Type B pancreatic cell (in vitro differentiated cells): ENCODE measurements around the gene ARHGAP6. TPM values are rescaled to one million over a fixed set of nuclear protein-coding genes. Genes with fewer than 3 reads are reported as not detected.

Experiments
- DNase-seq: peaks from one replicate; pipeline ENCODE4 v3.0.0; 2021; ENCODE audit warnings: mixed read lengths; ENCODE audit not compliant: unreplicated experiment; ENCODE audit errors: extremely low spot score
- H3K27ac Mint-ChIP-seq: 2 replicates; pipeline ENCODE4 v1.8.0; 2021; ENCODE audit warnings: mild to moderate bottlenecking, mixed read lengths
- H3K27me3 Mint-ChIP-seq: 2 replicates; pipeline ENCODE4 v1.8.0; 2021; ENCODE audit warnings: mixed read lengths
- H3K36me3 Mint-ChIP-seq: 2 replicates; pipeline ENCODE4 v1.8.0; 2021; ENCODE audit warnings: mixed read lengths
- H3K4me1 Mint-ChIP-seq: one replicate; pipeline ENCODE4 v1.8.0; 2021; ENCODE audit warnings: mixed read lengths; ENCODE audit not compliant: unreplicated experiment
- H3K4me3 Mint-ChIP-seq: 2 replicates; pipeline ENCODE4 v1.8.0; 2021; ENCODE audit warnings: mild to moderate bottlenecking, mixed read lengths
- H3K9me3 Mint-ChIP-seq: 2 replicates; pipeline ENCODE4 v1.8.0; 2021; ENCODE audit warnings: mixed read lengths
- CTCF ChIP-seq: fragments of 200-600 bp; sonication (generic); conservative IDR thresholded peaks from 2 replicates; pipeline ENCODE4 v1.5.0; 2021; ENCODE audit warnings: antibody characterized with exemption, mild to moderate bottlenecking
- total RNA-seq: library from RNA; stranded (reverse); gene quantifications from 2 replicates; pipeline ENCODE4 v1.2.1, GENCODE V29; 2021; ENCODE audit warnings: low replicate concordance

ARHGAP6 gene
- total RNA-seq, 1 donor from 2014 or later, result 10.1 TPM

DNA sequence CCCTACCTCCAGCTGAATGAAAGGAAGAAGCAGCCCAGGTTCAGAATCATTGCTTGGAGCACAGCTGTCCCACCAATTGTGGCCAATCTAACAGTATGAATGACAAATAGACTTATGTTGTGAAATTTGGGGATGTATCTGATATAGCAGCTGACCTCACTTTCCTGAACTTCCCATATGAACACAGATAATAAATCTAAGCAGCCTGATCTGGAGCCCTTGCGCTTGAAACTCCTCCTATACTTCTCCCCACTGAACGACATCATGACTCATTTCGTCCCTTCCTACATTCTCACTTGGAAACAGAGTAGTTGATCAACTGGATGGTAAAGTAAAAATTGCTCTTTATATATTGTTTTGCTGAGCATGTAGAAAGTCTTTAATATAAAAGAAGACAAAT lies 396.7 kb downstream of the ARHGAP6 start:
- no peak for DNase-seq
- no peaks in the 10 kb centered on the region for H3K27me3 Mint-ChIP-seq
- H3K4me1 Mint-ChIP-seq, result peaks cover 7% of the 10 kb centered on the region
- no peak for TF ChIP-seq CTCF
- H3K9me3 Mint-ChIP-seq, result no peaks in the 10 kb centered on the region
- H3K27ac Mint-ChIP-seq, result no peak overlapping the region
- no peak overlapping the region for H3K4me3 Mint-ChIP-seq
- no peaks in the 10 kb centered on the region for H3K36me3 Mint-ChIP-seq

GRCh38 chrX:11267425-11267824 lies 398.3 kb downstream of the ARHGAP6 start:
- Mint-ChIP-seq H3K4me3 (no peak overlapping the region), H3K27me3 (no peaks in the 10 kb centered on the region), H3K36me3 (no peaks in the 10 kb centered on the region), H3K4me1 (peaks cover 7% of the 10 kb centered on the region), H3K9me3 (no peaks in the 10 kb centered on the region), H3K27ac (no peak overlapping the region)
- TF ChIP-seq CTCF, result no peak
- DNase-seq, result no peak

DNA sequence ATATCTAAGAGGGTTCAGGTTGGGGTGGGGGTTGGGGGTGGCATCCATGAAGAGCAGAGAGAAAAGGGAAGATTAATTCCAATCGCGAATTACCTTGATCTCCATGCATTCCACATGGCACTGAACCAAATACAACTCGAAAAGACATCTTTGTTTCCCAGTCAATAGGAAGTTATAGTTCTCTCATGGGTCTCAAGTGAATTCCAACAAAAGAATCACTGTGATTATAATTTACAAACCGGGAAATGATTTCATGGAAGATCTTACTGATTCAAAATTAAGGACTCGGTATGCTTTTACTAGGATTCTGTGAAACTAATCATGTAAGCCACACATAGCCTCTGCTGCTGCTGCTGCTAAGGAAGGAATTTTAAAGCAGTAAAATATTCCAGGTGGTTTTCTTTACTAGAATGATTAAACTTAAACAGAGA lies 399.1 kb downstream of the ARHGAP6 start:
- Mint-ChIP-seq H3K9me3 (no peaks in the 10 kb centered on the region), H3K4me3 (no peak overlapping the region), H3K4me1 (peaks cover 7% of the 10 kb centered on the region), H3K27ac (no peak overlapping the region), H3K27me3 (no peaks in the 10 kb centered on the region), H3K36me3 (no peaks in the 10 kb centered on the region)
- no peak for DNase-seq
- TF ChIP-seq CTCF, result no peak

DNA sequence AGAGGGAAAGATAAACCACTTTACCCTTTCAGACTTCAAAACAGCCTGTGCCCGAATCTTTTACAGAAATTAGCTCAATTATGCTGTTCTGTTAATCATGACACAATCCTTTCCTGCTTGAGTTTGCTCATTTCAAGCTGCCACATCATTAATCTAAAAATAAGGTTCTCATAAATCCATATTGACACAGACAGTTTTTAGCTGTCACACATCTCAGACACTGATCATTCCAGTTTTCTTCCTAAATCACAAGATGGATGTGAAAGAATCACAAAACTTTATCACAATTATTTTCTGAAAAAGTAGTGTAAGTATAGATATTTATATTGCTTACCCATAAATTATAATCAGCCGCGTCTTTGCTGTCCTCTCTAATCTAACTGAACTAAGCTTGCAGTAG lies 400.4 kb downstream of the ARHGAP6 start:
- Mint-ChIP-seq H3K27ac (no peak overlapping the region), H3K4me1 (peaks cover 7% of the 10 kb centered on the region), H3K36me3 (no peaks in the 10 kb centered on the region), H3K9me3 (no peaks in the 10 kb centered on the region), H3K4me3 (no peak overlapping the region), H3K27me3 (no peaks in the 10 kb centered on the region)
- TF ChIP-seq CTCF, result no peak
- DNase-seq, result no peak

- TF ChIP-seq CTCF, result no peak
- H3K27ac Mint-ChIP-seq, result no peak overlapping the region
- DNase-seq, result no peak
- H3K27me3 Mint-ChIP-seq, result no peaks in the 10 kb centered on the region
- H3K36me3 Mint-ChIP-seq, result no peaks in the 10 kb centered on the region
- peaks cover 7% of the 10 kb centered on the region for H3K4me1 Mint-ChIP-seq
- no peak overlapping the region for H3K4me3 Mint-ChIP-seq
- H3K9me3 Mint-ChIP-seq, result no peaks in the 10 kb centered on the region
These were observed 400.8 kb downstream of the ARHGAP6 start for GRCh38 chrX:11264925-11265324.

- TF ChIP-seq CTCF, result no peak
These were observed 404.5 kb downstream of the ARHGAP6 start for GRCh38 chrX:11261260-11261659.

More at GRCh38 chrX:11261260-11261659, 404.5 kb downstream of the ARHGAP6 start:
- no peaks in the 10 kb centered on the region for H3K27me3 Mint-ChIP-seq
- no peaks in the 10 kb centered on the region for H3K36me3 Mint-ChIP-seq
- H3K27ac Mint-ChIP-seq, result no peak overlapping the region
- no peak overlapping the region for H3K4me3 Mint-ChIP-seq
- DNase-seq, result no peak
- no peaks in the 10 kb centered on the region for H3K4me1 Mint-ChIP-seq
- H3K9me3 Mint-ChIP-seq, result peaks cover 3% of the 10 kb centered on the region
